K562 (cell line): Measurements from ENCODE around the gene GLI3. TPM values are rescaled to one million over a fixed set of nuclear protein-coding genes. Genes with fewer than 3 reads are reported as not detected.

ENCODE experiments used
- ATAC-seq: fragments of 200-7000 bp; cut with Tn5 transposase; 3 replicates; pipeline ENCODE4 v1.9.1; 2020; ENCODE audit warnings: moderate library complexity
- BruUV-seq: library from RNA; stranded (reverse); fragments of 400-500 nt; replicated peaks from 2 replicates; lab custom pipeline; 2021; lab: Mats Ljungman, UMichigan
- CTCF ChIA-PET: fragments of 300-600 bp; formaldehyde crosslinking; extraction: SDS; loops from one replicate; lab custom pipeline; 2021; ENCODE audit warnings: low intra/inter-chr PET ratio; lab: Yijun Ruan, JAX
- POLR2A ChIA-PET: fragments of 300-600, 350-650 bp; sonication (Branson Sonifier 250); formaldehyde crosslinking; extraction: SDS; loops from one replicate; lab custom pipeline; 2021; ENCODE audit warnings: antibody characterized with exemption, inconsistent platforms; lab: Yijun Ruan, JAX
- DNase-seq, 4 experiments: peaks; one replicate each; pipeline versions ENCODE4 v3.0.0 to v3.0.0-alpha.2; 2011 to 2018; ENCODE audit warnings: low spot score in 3 of 4, mixed read lengths in 3 of 4; ENCODE audit errors: extremely low read depth in 1 of 4
- FAIRE-seq: peaks from 2 replicates; lab custom pipeline; 2011; peaks lifted over from hg19 to GRCh38; lab: Jason Lieb, UNC
- H2AFZ ChIP-seq: 2 replicates; pipeline ENCODE4 v1.6.0; 2011; ENCODE audit warnings: low read depth, low read length, control low read depth, inconsistent platforms
- H3K27ac ChIP-seq: fragments of 200-600 bp; 3 replicates; pipeline ENCODE4 v1.8.0; 2011; ENCODE audit warnings: low read depth, mild to moderate bottlenecking, control low read depth, inconsistent platforms, low read length, moderate library complexity, mixed read lengths; ENCODE audit errors: extremely low read depth
- H3K27me3 ChIP-seq, 2 experiments: fragments of 300-600 bp in 1 of 2; 2 replicates in 1 of 2; 3 replicates in 1 of 2; pipeline versions ENCODE4 v1.6.0 to v1.8.0; 2011; ENCODE audit warnings: inconsistent platforms in 2 of 2, low read length in 2 of 2, mild to moderate bottlenecking in 1 of 2, mixed read lengths in 1 of 2, moderate library complexity in 1 of 2; ENCODE audit not compliant: control insufficient read depth in 2 of 2, insufficient read depth in 2 of 2
- H3K36me3 ChIP-seq: fragments of 300-600 bp; 3 replicates; pipeline ENCODE4 v1.8.0; 2011; ENCODE audit warnings: mild to moderate bottlenecking, low read length, inconsistent platforms; ENCODE audit not compliant: control insufficient read depth, insufficient read depth
- H3K4me1 ChIP-seq, 2 experiments: fragments of 200-600 bp in 1 of 2; replicated peaks in 1 of 2; 2 replicates in 1 of 2; 3 replicates in 1 of 2; pipeline versions ENCODE4 v1.5.1 to v1.8.0; 2011; ENCODE audit warnings: inconsistent platforms in 2 of 2, low read length in 2 of 2, mild to moderate bottlenecking in 1 of 2, mixed read lengths in 1 of 2, moderate library complexity in 1 of 2; ENCODE audit not compliant: control insufficient read depth in 2 of 2, insufficient read depth in 2 of 2
- H3K4me2 ChIP-seq: 2 replicates; pipeline ENCODE4 v1.6.1; 2011; ENCODE audit warnings: low read length, control low read depth, inconsistent platforms, mixed read lengths; ENCODE audit not compliant: insufficient read depth
- H3K4me3 ChIP-seq: fragments of 200-600 bp; sonication (generic), shearing (Covaris generic); 2 replicates; pipeline ENCODE4 v1.5.1; 2016; ENCODE audit warnings: control low read depth, inconsistent platforms
- H3K79me2 ChIP-seq: fragments of 200-600 bp; 3 replicates; pipeline ENCODE4 v1.8.0; 2011; ENCODE audit warnings: low read length, inconsistent platforms; ENCODE audit not compliant: control insufficient read depth, insufficient read depth
- H3K9ac ChIP-seq, 2 experiments: 2 replicates each; pipeline versions ENCODE4 v1.6.0 to v1.6.1; 2011; ENCODE audit warnings: low read depth in 2 of 2, low read length in 2 of 2, control low read depth in 1 of 2, inconsistent platforms in 1 of 2, mild to moderate bottlenecking in 1 of 2, mixed read lengths in 1 of 2; ENCODE audit not compliant: insufficient read depth in 1 of 2
- H3K9me1 ChIP-seq: one replicate; pipeline ENCODE4 v1.6.0; 2011; ENCODE audit warnings: inconsistent platforms, mild to moderate bottlenecking, low read length, moderate library complexity; ENCODE audit not compliant: control insufficient read depth, insufficient read depth
- H3K9me3 ChIP-seq: replicated peaks from 2 replicates; pipeline ENCODE4 v1.5.1; 2011; ENCODE audit warnings: low read depth, low read length, inconsistent platforms; ENCODE audit not compliant: control insufficient read depth, insufficient read depth
- H4K20me1 ChIP-seq: replicated peaks from 2 replicates; pipeline ENCODE4 v1.6.1; 2011; ENCODE audit warnings: low read length, inconsistent platforms, mixed read lengths; ENCODE audit not compliant: control insufficient read depth, insufficient read depth
- ELK1 ChIP-seq: sonication (generic); formaldehyde crosslinking; IDR thresholded peaks from 2 replicates; pipeline ENCODE4 v1.8.1; 2022; ENCODE audit warnings: missing genetic modification reagents
- GATAD2B ChIP-seq: fragments of 450-650 bp; IDR thresholded peaks from 2 replicates; pipeline ENCODE4 v1.6.1; 2017; ENCODE audit warnings: mild to moderate bottlenecking, borderline replicate concordance
- HDAC3 ChIP-seq: fragments of 450-650 bp; IDR thresholded peaks from 2 replicates; pipeline ENCODE4 v1.6.1; 2018; ENCODE audit warnings: borderline replicate concordance, mild to moderate bottlenecking, moderate library complexity; ENCODE audit not compliant: partially characterized antibody
- RAD21 ChIP-seq, 2 experiments: fragments of 250-450 bp in 1 of 2; fragments of 450-650 bp in 1 of 2; sonication (Bioruptor Pico) in 1 of 2; formaldehyde crosslinking in 1 of 2; IDR thresholded peaks in 1 of 2; conservative IDR thresholded peaks in 1 of 2; 2 replicates each; pipeline versions ENCODE4 v1.4.0 to v1.8.0; 2020 to 2022; ENCODE audit warnings: mild to moderate bottlenecking in 2 of 2, moderate library complexity in 1 of 2
- STAG1 ChIP-seq: sonication (generic); formaldehyde crosslinking; IDR thresholded peaks from 2 replicates; pipeline ENCODE4 v1.5.0; 2020; ENCODE audit warnings: missing genetic modification reagents, borderline replicate concordance
- TRIM24 ChIP-seq, 2 experiments: fragments of 450-650 bp; IDR thresholded peaks; 2 replicates each; pipeline ENCODE4 v1.6.1; 2016
- ZFP30 ChIP-seq: fragments of 250-450 bp; sonication (Bioruptor Pico); IDR thresholded peaks from 2 replicates; pipeline ENCODE4 v1.8.0; 2022; ENCODE audit warnings: moderate library complexity, mild to moderate bottlenecking, inconsistent platforms, borderline replicate concordance
- ZNF395 ChIP-seq: fragments of 200-800 bp; sonication (Bioruptor generic); IDR thresholded peaks from 2 replicates; pipeline ENCODE4 v1.6.1; 2017; ENCODE audit warnings: missing genetic modification characterization, missing compliant biosample characterization
- ZNF561 ChIP-seq: fragments of 450-650 bp; formaldehyde crosslinking; conservative IDR thresholded peaks from 2 replicates; pipeline ENCODE4 v1.4.0; 2020; ENCODE audit warnings: mild to moderate bottlenecking, moderate library complexity
- ZZZ3 ChIP-seq: fragments of 450-650 bp; IDR thresholded peaks from 2 replicates; pipeline ENCODE4 v1.6.1; 2016; ENCODE audit warnings: antibody characterized with exemption, mild to moderate bottlenecking, moderate library complexity
- WGBS: fragments of 100-300 bp; shearing (Covaris generic); methylation state at CpG from one replicate; pipeline ENCODE4 v1.1.6; 2016; ENCODE audit warnings: low coverage, mixed read lengths; ENCODE audit not compliant: insufficient coverage; ENCODE audit errors: missing lambda C conversion rate; 5-methylcytosine and 5-hydroxymethylcytosine counted together
- in situ Hi-C: fragments of 300-500 bp; cut with MboI; formaldehyde crosslinking; loops from 4 replicates; pipeline ENCODE4 v1.15.0; 2018; ENCODE audit warnings: inconsistent platforms, mixed read lengths
- intact Hi-C: fragments of 100-400 bp; cut with micrococcal nuclease; formaldehyde crosslinking; loops from 2 replicates; pipeline ENCODE4 v1.14.2; 2022
- polyA plus RNA-seq, 8 experiments: library from polyadenylated mRNA; depleted of rRNA in 4 of 8; stranded (reverse) in 5 of 8; unstranded in 3 of 8; fragments of >200 nt; fragmentation: Nextera tagmentation in 2 of 8; fragmentation: Illumina TruSeq in 1 of 8; extraction: Ambion mirVana in 2 of 8; extraction: Trizol in 1 of 8; gene quantifications; 2 replicates each; pipeline versions ENCODE4 v1.2.1 to v1.2.3, GENCODE V29; 2011 to 2014; ENCODE audit warnings: inconsistent platforms in 1 of 8, missing spikeins in 1 of 8
- total RNA-seq, 7 experiments: library from RNA; depleted of rRNA in 6 of 7; stranded (reverse); fragments of >200 nt in 6 of 7; fragmentation: Illumina TruSeq in 2 of 7; extraction: Trizol in 2 of 7; gene quantifications; 2 replicates each; pipeline versions ENCODE4 v1.2.1 to v1.2.3, GENCODE V29; 2011 to 2021; ENCODE audit warnings: low replicate concordance in 1 of 7
- TF ChIP-seq, protein P1 (sequence below): fragments of 450-650 bp; formaldehyde crosslinking; IDR thresholded peaks from 2 replicates; pipeline ENCODE4 v1.4.0; 2020; ENCODE audit warnings: mild to moderate bottlenecking, moderate library complexity
- TF ChIP-seq, protein P2 (sequence below), 3 experiments: IDR thresholded peaks in 2 of 3; conservative IDR thresholded peaks in 1 of 3; 2 replicates each; pipeline ENCODE4 v1.5.1; 2011 to 2012; ENCODE audit warnings: low read length in 3 of 3, mild to moderate bottlenecking in 3 of 3, control low read depth in 2 of 3, improper control_type of control experiment in 1 of 3, inconsistent platforms in 1 of 3, low read depth in 1 of 3, mixed read lengths in 1 of 3, moderate library complexity in 1 of 3; ENCODE audit not compliant: insufficient read depth in 2 of 3

GLI3 gene
- total and polyA plus RNA-seq, 9 of the 15 experiments (the other 6 are each of a cell fraction or from before 2014, with no cell fraction given) = 0.01 to 0.18 (median 0.07) TPM; not detected in 6

- TF ChIP-seq ZNF395 (CRISPR knock-in tag) = no peak
- TF ChIP-seq, protein P1, sequence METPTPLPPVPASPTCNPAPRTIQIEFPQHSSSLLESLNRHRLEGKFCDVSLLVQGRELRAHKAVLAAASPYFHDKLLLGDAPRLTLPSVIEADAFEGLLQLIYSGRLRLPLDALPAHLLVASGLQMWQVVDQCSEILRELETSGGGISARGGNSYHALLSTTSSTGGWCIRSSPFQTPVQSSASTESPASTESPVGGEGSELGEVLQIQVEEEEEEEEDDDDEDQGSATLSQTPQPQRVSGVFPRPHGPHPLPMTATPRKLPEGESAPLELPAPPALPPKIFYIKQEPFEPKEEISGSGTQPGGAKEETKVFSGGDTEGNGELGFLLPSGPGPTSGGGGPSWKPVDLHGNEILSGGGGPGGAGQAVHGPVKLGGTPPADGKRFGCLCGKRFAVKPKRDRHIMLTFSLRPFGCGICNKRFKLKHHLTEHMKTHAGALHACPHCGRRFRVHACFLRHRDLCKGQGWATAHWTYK (CRISPR knock-in tag) = no peak
Observed at GRCh38 chr7:41942468-41943093, 294.4 kb downstream of the GLI3 start (continued).

DNA sequence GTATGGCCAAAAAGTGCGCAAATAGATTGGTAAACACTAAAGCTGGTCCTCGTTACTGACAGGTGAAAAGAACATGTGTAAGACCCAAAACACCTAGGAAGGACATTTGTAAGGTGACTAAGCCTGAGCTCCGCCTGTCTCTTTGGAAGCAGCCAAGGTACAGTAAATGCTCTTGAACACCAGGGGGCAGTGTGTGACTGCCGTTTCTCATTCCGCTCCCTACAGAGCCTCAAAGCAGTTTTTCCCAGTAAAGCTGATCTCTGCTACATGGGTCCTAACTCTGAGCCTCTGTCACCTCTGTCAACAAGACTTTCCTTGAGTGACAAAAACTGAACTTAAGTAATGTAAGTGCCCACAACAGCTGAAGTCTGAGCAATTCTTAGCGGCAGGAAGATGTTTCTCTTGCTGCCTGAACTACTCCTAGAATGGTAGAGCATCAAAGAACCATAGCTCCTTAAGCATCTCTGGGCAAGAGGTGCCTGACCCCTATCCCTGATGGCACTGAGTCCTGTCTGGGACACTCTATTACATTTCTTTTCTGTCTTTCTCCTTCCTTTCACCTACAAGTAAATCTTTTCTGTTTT lies 296.2 kb downstream of the GLI3 start:
- H3K9me3 ChIP-seq = no peaks in the 10 kb centered on the region
- H3K27me3 ChIP-seq = peaks cover 0 to 13% of the 10 kb centered on the region in 2 experiments; a peak in 2 of 5 replicates
- H2AFZ ChIP-seq = no peak overlapping the region
- in situ Hi-C loops (loop anchor here (25.0 kb wide), 2 partner anchors 896 to 1896 kb away; no protein-coding TSS in a partner anchor), intact Hi-C loops (loop anchor here (2.0 to 10.0 kb wide), 4 partner anchors 750 to 1894 kb away; no protein-coding TSS in a partner anchor)
- H3K36me3 ChIP-seq = no peaks in the 10 kb centered on the region
- H3K4me1 ChIP-seq = peaks cover 0 to 4% of the 10 kb centered on the region in 2 experiments; a peak in 2 of 5 replicates
- no peak overlapping the region for H3K9ac ChIP-seq
- peak; percentile 94 for ATAC-seq
- DNase-seq = peak; percentile 60 to 73 (median 73)
- H3K4me2 ChIP-seq = no peak overlapping the region
- no peaks in the 10 kb centered on the region for H3K9me1 ChIP-seq
- POLR2A ChIA-PET = interaction anchor here (0.6 to 1.1 kb wide), 4 partner anchors 13 to 939 kb away, joined by 3 read pairs; no protein-coding TSS in a partner anchor
- no peaks in the 10 kb centered on the region for H3K79me2 ChIP-seq
- no peaks in the 10 kb centered on the region for H4K20me1 ChIP-seq
- H3K27ac ChIP-seq = no peak overlapping the region
- CTCF ChIA-PET = no interaction called here
- no peak overlapping the region for H3K4me3 ChIP-seq
- FAIRE-seq = peak; percentile 97
- 4% methylated on average over 5 of the region's 6 CpGs for WGBS
- BruUV-seq = no TSS peak
- TF ChIP-seq, protein P2, sequence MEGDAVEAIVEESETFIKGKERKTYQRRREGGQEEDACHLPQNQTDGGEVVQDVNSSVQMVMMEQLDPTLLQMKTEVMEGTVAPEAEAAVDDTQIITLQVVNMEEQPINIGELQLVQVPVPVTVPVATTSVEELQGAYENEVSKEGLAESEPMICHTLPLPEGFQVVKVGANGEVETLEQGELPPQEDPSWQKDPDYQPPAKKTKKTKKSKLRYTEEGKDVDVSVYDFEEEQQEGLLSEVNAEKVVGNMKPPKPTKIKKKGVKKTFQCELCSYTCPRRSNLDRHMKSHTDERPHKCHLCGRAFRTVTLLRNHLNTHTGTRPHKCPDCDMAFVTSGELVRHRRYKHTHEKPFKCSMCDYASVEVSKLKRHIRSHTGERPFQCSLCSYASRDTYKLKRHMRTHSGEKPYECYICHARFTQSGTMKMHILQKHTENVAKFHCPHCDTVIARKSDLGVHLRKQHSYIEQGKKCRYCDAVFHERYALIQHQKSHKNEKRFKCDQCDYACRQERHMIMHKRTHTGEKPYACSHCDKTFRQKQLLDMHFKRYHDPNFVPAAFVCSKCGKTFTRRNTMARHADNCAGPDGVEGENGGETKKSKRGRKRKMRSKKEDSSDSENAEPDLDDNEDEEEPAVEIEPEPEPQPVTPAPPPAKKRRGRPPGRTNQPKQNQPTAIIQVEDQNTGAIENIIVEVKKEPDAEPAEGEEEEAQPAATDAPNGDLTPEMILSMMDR (IDR thresholded peaks at IDR 0.05 in 2 of 3, conservative IDR thresholded peaks at IDR 0.05 in 1 of 3; ENCODE audit: insufficient read depth in 2 of 3, low read depth in 1 of 3, low read length in 3 of 3) = peak; percentile 73 to 84 (median 81)
- TF ChIP-seq TRIM24 (IDR thresholded peaks at IDR 0.05) = no peak
- no peak for TF ChIP-seq ZFP30 (CRISPR knock-in tag)
- TF ChIP-seq ZZZ3 = no peak
- no peak for TF ChIP-seq ELK1 (CRISPR knock-in tag)
- TF ChIP-seq HDAC3 = no peak
- no peak for TF ChIP-seq ZNF561 (CRISPR knock-in tag)
- peak; percentile 80; the same call in 1 of the 2 replicates for TF ChIP-seq STAG1 (CRISPR knock-in tag)
- TF ChIP-seq GATAD2B = no peak
- peak; percentile 53 to 72 for TF ChIP-seq RAD21 (CRISPR knock-in tag; conservative IDR thresholded peaks at IDR 0.05 in 1 of 2, IDR thresholded peaks at IDR 0.05 in 1 of 2)
